Ramos (cell line): ENCODE measurements around the gene JAKMIP1.

Source experiments
- in situ Hi-C: fragments of 300-500 bp; cut with MboI; formaldehyde crosslinking; loops from one replicate; pipeline ENCODE4 v1.14.3; 2022; ENCODE audit warnings: low sequenced_read_pairs; ENCODE audit not compliant: unreplicated experiment

The JAKMIP1 gene

DNA sequence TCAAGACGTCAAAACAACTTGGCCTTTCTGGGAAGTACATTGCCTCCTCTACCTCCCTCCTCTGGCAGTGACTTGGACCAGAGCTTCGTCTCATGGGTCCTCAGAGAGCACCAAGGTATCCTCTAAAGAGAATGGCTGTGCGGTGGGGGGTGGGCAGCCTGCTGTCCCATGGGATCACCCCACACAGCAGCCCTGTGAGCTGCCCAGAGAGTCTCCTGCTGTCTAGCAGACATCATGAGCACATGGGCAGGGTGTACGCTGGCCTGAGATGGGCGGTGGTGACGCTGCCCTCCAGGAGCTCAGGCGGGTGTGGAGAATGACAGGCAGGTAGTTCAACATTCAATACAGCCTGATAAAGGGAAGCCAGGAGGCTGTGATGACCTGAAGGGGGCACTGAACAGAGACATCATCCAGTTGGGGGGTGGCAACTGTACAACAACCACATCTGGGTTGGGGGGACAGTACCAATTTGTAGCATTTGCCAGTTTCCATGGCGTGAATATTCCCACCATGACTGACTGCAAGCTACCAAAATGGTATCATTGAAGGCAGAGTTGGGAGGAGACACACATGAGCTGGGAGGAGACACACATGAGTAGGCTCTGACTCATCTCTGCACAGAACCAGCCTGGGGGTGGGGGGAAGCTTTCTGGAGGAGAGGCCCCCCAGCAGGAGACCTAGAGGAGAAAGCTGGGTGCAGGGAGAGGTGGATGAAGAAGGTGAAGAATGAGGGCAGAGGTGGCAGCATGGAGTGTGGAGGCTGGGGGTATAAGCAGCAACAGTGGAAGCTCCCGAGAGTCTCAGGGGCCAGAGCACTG lies 218.0 kb downstream of the JAKMIP1 start:
- in situ Hi-C loops: no loop called here

DNA sequence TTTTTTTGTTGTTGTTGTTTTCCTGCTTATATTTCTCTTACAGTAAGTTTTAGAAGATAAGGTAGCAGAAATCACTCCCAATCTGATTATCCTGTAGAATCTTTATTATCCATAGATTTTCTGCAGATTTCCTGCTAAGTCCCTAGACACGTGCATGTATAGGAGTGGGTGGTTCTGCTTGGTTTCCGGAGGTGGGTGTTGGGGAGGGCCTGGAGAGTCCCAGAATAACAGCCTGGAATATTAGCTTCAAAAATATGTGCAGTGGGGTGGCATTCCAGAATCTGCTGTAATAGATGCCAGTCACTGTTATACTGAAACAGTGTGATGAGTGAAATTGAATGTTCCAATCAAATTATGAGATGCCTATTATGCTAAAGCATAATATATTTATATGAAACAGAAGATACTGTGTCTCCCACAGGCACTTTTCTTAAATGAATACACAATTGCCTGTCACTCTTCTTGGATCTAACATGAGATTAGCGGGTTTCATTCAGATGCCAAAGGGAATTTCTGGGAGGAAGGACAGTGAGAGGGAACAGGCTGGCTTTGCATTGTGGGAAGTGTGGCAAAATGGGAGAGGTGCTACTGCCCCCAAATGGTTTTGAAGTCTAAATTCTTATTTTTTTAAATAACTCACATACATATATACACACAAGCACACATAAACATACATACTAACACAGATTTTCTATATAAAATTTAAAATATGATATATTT lies 219.8 kb downstream of the JAKMIP1 start:
- in situ Hi-C loops: no loop called here

DNA sequence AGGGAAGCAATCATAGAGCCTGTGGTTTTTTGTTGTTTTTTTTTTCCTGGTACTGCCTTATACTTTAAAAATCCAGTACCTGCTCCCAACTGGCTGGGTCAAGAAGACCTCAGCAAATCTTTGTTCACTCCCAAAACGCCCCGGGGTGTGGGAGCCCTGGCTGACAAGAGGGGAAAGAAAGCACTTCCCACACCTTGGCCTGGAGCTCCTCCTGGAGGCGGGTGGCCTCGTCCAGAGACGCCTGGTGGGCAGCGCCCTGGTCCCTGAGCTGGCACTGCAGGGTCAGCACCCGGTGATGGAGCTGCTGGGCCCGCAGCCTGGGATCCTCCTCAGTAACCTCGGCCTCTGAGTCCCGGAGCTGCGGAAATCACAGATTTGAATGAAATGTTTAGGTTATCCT lies 220.4 kb downstream of the JAKMIP1 start:
- in situ Hi-C loops: no loop called here

DNA sequence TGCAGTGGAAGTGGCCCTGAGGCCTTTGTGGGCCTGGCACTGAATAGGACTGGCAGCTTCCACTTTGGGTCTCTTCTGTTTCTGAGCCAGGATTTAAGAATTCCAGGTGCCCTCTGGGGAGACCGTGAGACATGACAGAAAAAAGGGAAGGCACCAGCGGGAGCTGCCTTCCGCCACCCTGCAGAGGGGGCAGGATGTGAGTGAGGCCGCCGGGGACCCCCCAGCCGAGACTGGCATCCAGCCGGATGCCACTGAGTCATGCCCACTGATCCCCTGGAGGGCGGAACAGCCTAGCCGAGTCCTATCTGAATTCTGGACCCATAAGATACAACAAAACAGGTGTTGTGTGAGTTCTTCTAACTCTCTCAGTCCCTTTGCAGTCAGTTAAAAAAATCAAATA lies 223.4 kb downstream of the JAKMIP1 start:
- in situ Hi-C loops: no loop called here

DNA sequence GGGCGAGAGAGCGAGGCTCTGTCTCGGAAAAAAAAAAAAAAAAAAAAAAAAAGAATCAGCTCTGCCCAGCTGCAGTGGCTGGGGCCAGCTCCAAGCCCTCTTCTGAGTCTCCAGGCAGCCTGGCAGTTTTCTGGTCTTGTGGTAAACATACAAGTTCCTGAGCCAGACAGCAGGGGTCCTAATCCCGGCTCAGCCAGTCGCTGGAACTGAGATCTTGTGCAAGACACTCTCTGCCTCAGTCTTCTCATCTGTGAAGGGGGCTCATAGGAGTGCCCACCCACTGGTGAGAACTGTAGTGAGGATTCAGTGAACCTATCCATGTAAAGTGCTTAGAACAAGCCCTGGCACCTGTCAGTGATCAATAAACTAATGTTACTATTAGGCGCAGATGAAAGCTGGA lies 223.9 kb downstream of the JAKMIP1 start:
- in situ Hi-C loops: no loop called here
